Transverse colon (tissue), 4 donors: ENCODE data around the gene AHNAK. TPM values are rescaled to one million over a fixed set of nuclear protein-coding genes. Genes with fewer than 3 reads are reported as not detected.

Source experiments
- DNase-seq: peaks from one replicate; pipeline ENCODE4 v3.0.0-alpha.2; 2019
- H3K27ac ChIP-seq, 4 donors: fragments of 200-600 bp; sonication (generic); 2 replicates each; pipeline ENCODE4 v1.5.1; 2016 to 2018; ENCODE audit warnings: inconsistent platforms in 4 of 4
- H3K27me3 ChIP-seq: fragments of 200-600 bp; sonication (generic); 2 replicates; pipeline ENCODE4 v1.5.1; 2017; ENCODE audit warnings: inconsistent platforms
- H3K36me3 ChIP-seq, 4 donors: fragments of 200-600 bp; sonication (generic); 2 replicates each; pipeline ENCODE4 v1.5.1; 2017 to 2019; ENCODE audit warnings: inconsistent platforms in 4 of 4
- H3K4me1 ChIP-seq, 4 donors: fragments of 200-600 bp; sonication (generic); 2 replicates each; pipeline ENCODE4 v1.5.1; 2017 to 2020; ENCODE audit warnings: inconsistent platforms in 4 of 4
- H3K4me3 ChIP-seq, 4 donors: fragments of 200-600 bp; sonication (generic); 1 replicate in 1 of 4; 2 replicates in 3 of 4; pipeline versions ENCODE4 v1.5.1 to v1.6.1; 2017 to 2019; ENCODE audit warnings: inconsistent platforms in 4 of 4
- H3K9me3 ChIP-seq, 2 donors: fragments of 200-600 bp; sonication (generic); 2 replicates each; pipeline ENCODE4 v1.5.1; 2017 to 2019; ENCODE audit warnings: inconsistent platforms in 2 of 2
- CTCF ChIP-seq, 5 experiments: fragments of 200-600 bp in 3 of 5; fragments of 450-650 bp in 2 of 5; sonication (generic) in 3 of 5; IDR thresholded peaks; 1 replicate in 2 of 5; 2 replicates in 3 of 5; pipeline ENCODE4 v1.5.1; 2016 to 2017; ENCODE audit warnings: antibody characterized with exemption in 5 of 5, inconsistent platforms in 3 of 5, mild to moderate bottlenecking in 2 of 5, moderate library complexity in 1 of 5
- EP300 ChIP-seq: sonication (generic); formaldehyde crosslinking; IDR thresholded peaks from one replicate; pipeline ENCODE4 v1.6.1; 2017; ENCODE audit warnings: antibody characterized with exemption, low read depth
- POLR2A ChIP-seq: fragments of 450-650 bp; IDR thresholded peaks from one replicate; pipeline ENCODE4 v1.6.1; 2016; ENCODE audit warnings: antibody characterized with exemption, mild to moderate bottlenecking, moderate library complexity
- POLR2AphosphoS5 ChIP-seq, 3 donors: sonication (generic); formaldehyde crosslinking; IDR thresholded peaks; one replicate each; pipeline ENCODE4 v1.6.1; 2016; ENCODE audit warnings: antibody characterized with exemption in 3 of 3
- WGBS, 2 donors: methylation state at CpG; one replicate each; pipeline ENCODE4 v1.1.5; 2018; ENCODE audit warnings: low coverage in 1 of 2; 5-methylcytosine and 5-hydroxymethylcytosine counted together
- in situ Hi-C, 4 donors: fragments of 200-750 bp; cut with MboI; loops; one replicate each; pipeline versions ENCODE4 v1.15.0 to v1.15.1; 2017; ENCODE audit warnings: low sequenced_read_pairs in 3 of 4, low pct_ligation_motif_present in 1 of 4, low pct_unique_long_range_greater_than_20kb in 1 of 4
- intact Hi-C: fragments of 100-400 bp; cut with DNase I; formaldehyde crosslinking; loops from one replicate; pipeline ENCODE4 v1.15.1; 2023; ENCODE audit warnings: low total_unique reads
- total RNA-seq, 4 donors: library from RNA; depleted of rRNA; stranded (reverse); fragments of >200 nt; gene quantifications; one replicate each; pipeline ENCODE4 v1.1.0, GENCODE V29; 2016

The AHNAK gene
- total RNA-seq, 4 donors from 2014 or later, result 561 to 1,032 (median 742) TPM

DNA sequence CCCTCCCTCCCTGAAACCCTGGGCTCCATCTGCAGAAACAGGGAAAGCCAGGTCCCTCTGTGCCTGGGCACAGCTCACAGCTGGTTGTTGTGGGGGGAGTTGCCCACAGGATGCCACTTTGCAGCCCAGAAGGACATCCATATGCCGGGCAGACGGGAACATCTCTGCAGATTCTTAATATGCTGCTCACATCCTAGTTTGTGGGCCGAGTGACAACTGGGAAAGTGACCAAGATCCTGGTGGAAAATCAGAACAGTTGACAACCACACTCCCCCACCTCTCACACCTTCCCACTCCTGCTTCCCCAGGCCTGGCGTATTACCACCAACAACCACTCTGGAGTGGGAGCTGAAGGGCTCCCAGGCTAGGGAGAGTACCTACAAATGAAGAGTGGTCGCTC, 135.1 kb downstream of the AHNAK start:
- Histone ChIP-seq H3K36me3 (no peaks in the 10 kb centered on the region), H3K9me3 (no peaks in the 10 kb centered on the region), H3K27me3 (no peaks in the 10 kb centered on the region), H3K4me3 (no peak overlapping the region), H3K4me1 (no peaks in the 10 kb centered on the region), H3K27ac (no peak overlapping the region)
- in situ Hi-C loops (loop anchor here in 1 of 4 donors (25.0 kb wide), 1 partner anchor 276 kb away; the partner anchor contains the start of genes LRRN4CL and UBXN1), intact Hi-C loops (no loop called here)
- 89% methylated on average over 5 of the region's 5 CpGs; no CpG with 5 or more reads in 1 of the 2 donors for WGBS, 2 donors
- DNase-seq, result no peak
- no peak for TF ChIP-seq POLR2A
- TF ChIP-seq CTCF (IDR thresholded peaks at IDR 0.05), result no peak
- no peak for TF ChIP-seq POLR2AphosphoS5 (IDR thresholded peaks at IDR 0.05)
- TF ChIP-seq EP300, result no peak

DNA sequence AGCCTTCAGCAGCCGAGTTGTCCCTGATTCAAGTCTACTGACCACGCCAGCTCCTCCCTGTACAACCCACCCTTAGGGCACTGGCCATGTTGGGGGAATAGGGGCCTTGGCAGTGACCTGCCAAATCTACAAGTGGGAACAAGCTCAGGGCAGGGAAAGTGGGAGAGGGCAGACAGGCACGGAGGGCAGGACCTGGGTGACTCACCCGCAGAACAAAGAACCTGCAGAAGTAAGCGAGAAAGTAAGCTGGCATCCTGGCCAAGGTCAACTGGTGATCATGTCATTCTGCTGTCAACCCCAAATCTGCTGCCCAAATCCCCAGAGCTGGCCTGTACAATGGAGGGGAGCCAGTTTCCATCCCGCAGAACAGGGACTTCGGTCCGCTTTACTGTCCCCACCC, 135.6 kb downstream of the AHNAK start:
- TF ChIP-seq EP300 (no peak), POLR2AphosphoS5 (IDR thresholded peaks at IDR 0.05) (no peak), CTCF (IDR thresholded peaks at IDR 0.05) (no peak), POLR2A (no peak)
- in situ Hi-C loops, result loop anchor here in 1 of 4 donors (25.0 kb wide), 1 partner anchor 276 kb away; the partner anchor contains the start of genes LRRN4CL and UBXN1

DNA sequence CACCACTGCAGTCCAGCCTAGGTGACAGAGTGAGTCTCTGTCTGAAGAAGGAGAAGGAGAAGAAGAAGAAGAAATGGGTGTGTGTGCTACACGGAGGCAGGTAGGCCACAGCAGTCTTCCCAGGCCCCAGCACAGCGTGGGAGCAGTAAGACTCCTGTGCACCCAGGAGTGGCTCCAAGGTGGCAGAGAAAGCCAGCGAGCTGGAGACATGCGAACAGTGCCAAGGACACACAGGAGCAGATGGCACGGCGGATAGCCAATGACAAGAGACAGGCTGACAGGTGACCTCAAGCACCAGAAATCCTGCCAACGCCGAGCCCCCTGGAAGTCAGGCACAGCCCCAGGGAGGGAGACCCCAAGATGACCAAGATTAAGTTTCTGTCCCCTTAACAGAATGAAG, 136.8 kb downstream of the AHNAK start:
- WGBS, 2 donors, result 87 to 88% methylated on average over 4 to 8 of the region's 8 CpGs
- no peaks in the 10 kb centered on the region for H3K9me3 ChIP-seq
- TF ChIP-seq CTCF (IDR thresholded peaks at IDR 0.05) (no peak), EP300 (no peak)
- no peaks in the 10 kb centered on the region for H3K27me3 ChIP-seq
- H3K4me3 ChIP-seq, result no peak overlapping the region
- H3K27ac ChIP-seq, result no peak overlapping the region
- no peak for DNase-seq
- no peaks in the 10 kb centered on the region for H3K4me1 ChIP-seq
- in situ Hi-C loops (loop anchor here in 1 of 4 donors (25.0 kb wide), 1 partner anchor 277 kb away; the partner anchor contains the start of genes LRRN4CL and UBXN1), intact Hi-C loops (no loop called here)
- no peaks in the 10 kb centered on the region for H3K36me3 ChIP-seq

More for the DNA sequence above, 135.6 kb downstream of the AHNAK start:
- no peak for DNase-seq
- WGBS, 2 donors, result 90% methylated on average over 8 of the region's 8 CpGs; no CpG with 5 or more reads in 1 of the 2 donors
- H3K4me3 ChIP-seq, result no peak overlapping the region
- no peaks in the 10 kb centered on the region for H3K27me3 ChIP-seq
- intact Hi-C loops, result no loop called here
- no peak overlapping the region for H3K27ac ChIP-seq
- no peaks in the 10 kb centered on the region for H3K9me3 ChIP-seq
- no peaks in the 10 kb centered on the region for H3K4me1 ChIP-seq
- H3K36me3 ChIP-seq, result no peaks in the 10 kb centered on the region

GRCh38 chr11:62406034-62406433, 140.6 kb downstream of the AHNAK start:
- Histone ChIP-seq H3K27ac (no peak overlapping the region), H3K9me3 (no peaks in the 10 kb centered on the region), H3K4me3 (no peak overlapping the region), H3K27me3 (no peaks in the 10 kb centered on the region), H3K36me3 (no peaks in the 10 kb centered on the region), H3K4me1 (peaks cover 18 to 23% (median 21%) of the 10 kb centered on the region in 4 donors)
- WGBS, 2 donors, result 57% methylated on average over 4 of the region's 4 CpGs; no CpG with 5 or more reads in 1 of the 2 donors
- in situ Hi-C loops, result loop anchor here in 1 of 4 donors (25.0 kb wide), 1 partner anchor 281 kb away; the partner anchor contains the start of genes LRRN4CL and UBXN1
- TF ChIP-seq POLR2A (no peak), CTCF (IDR thresholded peaks at IDR 0.05) (no peak), POLR2AphosphoS5 (IDR thresholded peaks at IDR 0.05) (no peak), EP300 (no peak)
- intact Hi-C loops, result no loop called here
- no peak for DNase-seq
